Activated CD4-positive, alpha-beta T cell treated with anti-CD3 and anti-CD28 coated beads for 36 hours (primary cell): ENCODE measurements around the gene CREB3L1. TPM values are rescaled to one million over a fixed set of nuclear protein-coding genes. Genes with fewer than 3 reads are reported as not detected.

ENCODE experiments used
- ATAC-seq: fragments of 200-7000 bp; cut with Tn5 transposase; one replicate; pipeline ENCODE4 v1.10.0; 2021; ENCODE audit warnings: mild to moderate bottlenecking, moderate library complexity
- CTCF ChIA-PET: fragments of 350-600 bp; sonication (Branson Sonifier 250); formaldehyde crosslinking; loops from one replicate; lab custom pipeline; 2021; ENCODE audit warnings: antibody characterized with exemption; lab: Charles Lee
- POLR2A ChIA-PET: fragments of 350-600 bp; sonication (Branson Sonifier 250); formaldehyde crosslinking; loops from one replicate; lab custom pipeline; 2021; ENCODE audit warnings: antibody characterized with exemption, inconsistent platforms; lab: Charles Lee
- DNase-seq: peaks from one replicate; pipeline ENCODE4 v3.0.0-alpha.2; 2020
- H3K27ac Mint-ChIP-seq: one replicate; pipeline ENCODE4 v1.8.0; 2021; ENCODE audit warnings: mixed read lengths
- H3K27me3 Mint-ChIP-seq: one replicate; pipeline ENCODE4 v1.8.0; 2021; ENCODE audit warnings: mixed read lengths
- H3K36me3 Mint-ChIP-seq: one replicate; pipeline ENCODE4 v1.8.0; 2021; ENCODE audit warnings: low read depth, mixed read lengths
- H3K4me1 Mint-ChIP-seq: one replicate; pipeline ENCODE4 v1.8.0; 2021; ENCODE audit warnings: mixed read lengths
- H3K4me3 Mint-ChIP-seq: one replicate; pipeline ENCODE4 v1.8.0; 2021; ENCODE audit warnings: mild to moderate bottlenecking, moderate library complexity, mixed read lengths
- H3K9me3 Mint-ChIP-seq: one replicate; pipeline ENCODE4 v1.8.0; 2021; ENCODE audit warnings: low read depth, mixed read lengths
- intact Hi-C, 2 experiments: fragments of 100-400 bp; cut with DNase I in 1 of 2; cut with micrococcal nuclease in 1 of 2; formaldehyde crosslinking; loops; one replicate each; pipeline versions ENCODE4 v1.14.2 to v1.15.1; 2022 to 2024; cut with DNase I, micrococcal nuclease
- total RNA-seq, 2 experiments: library from RNA; stranded (reverse); gene quantifications; one replicate each; pipeline ENCODE4 v1.2.3, GENCODE V29; 2021

CREB3L1 gene
- total RNA-seq, 2 experiments from 2014 or later = 0.19 TPM; not detected in 1

DNA sequence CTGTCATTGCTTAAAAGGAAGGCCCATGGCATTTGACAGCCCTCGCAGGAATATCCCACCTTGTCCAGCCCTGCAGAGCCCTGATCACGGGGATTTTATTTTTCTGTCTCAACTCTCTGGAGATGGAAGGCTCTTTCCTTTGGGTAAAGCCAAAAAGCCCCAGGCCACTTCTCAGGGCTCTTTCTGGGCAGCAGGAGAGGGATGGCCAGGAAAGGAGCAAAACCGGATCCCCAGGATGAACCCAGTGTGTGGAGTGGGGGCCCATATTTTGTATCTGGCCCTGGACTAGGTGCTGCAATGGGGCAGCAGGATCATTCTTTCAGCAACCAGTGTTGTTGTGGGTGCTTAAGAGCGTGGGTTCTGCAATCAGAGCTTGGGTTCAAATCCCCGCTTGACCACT, 11.0 kb downstream of the CREB3L1 start:
- Mint-ChIP-seq H3K36me3 (no peaks in the 10 kb centered on the region), H3K27ac (no peak overlapping the region), H3K9me3 (no peaks in the 10 kb centered on the region), H3K27me3 (no peaks in the 10 kb centered on the region), H3K4me1 (no peaks in the 10 kb centered on the region), H3K4me3 (no peak overlapping the region)
- DNase-seq = no peak
- intact Hi-C loops = no loop called here
- ChIA-PET POLR2A (no interaction called here), CTCF (no interaction called here)
- ATAC-seq = no peak

DNA sequence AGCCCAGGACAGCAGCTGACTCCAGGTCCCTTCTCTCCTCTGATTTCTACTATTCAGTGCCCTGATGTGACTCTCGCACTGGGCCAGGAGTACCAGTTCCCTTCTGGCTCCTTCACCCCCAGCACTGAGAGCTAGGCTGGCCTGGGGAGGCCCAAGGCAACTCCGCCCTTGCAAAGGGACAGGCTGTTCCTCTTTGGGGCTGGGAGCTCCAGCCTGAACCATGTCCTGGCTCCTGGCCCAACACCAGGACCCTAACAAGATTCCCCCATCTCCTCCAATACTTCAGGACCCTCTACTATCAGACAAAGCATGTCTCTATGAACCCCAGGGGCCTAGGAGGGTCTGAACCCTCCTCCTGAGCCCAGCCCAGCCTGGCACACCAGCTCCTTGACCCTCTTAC, 12.5 kb downstream of the CREB3L1 start:
- ATAC-seq (no peak), DNase-seq (no peak)
- Mint-ChIP-seq H3K36me3 (no peaks in the 10 kb centered on the region), H3K27me3 (no peaks in the 10 kb centered on the region), H3K9me3 (no peaks in the 10 kb centered on the region), H3K27ac (no peak overlapping the region), H3K4me3 (no peak overlapping the region), H3K4me1 (peaks cover under 1% of the 10 kb centered on the region)
- CTCF ChIA-PET = interaction anchor here (1.0 to 1.5 kb wide), 4 partner anchors 11 to 47 kb away, joined by 3 to 5 read pairs (median 4); no protein-coding TSS in a partner anchor
- POLR2A ChIA-PET = no interaction called here
- intact Hi-C loops = no loop called here

DNA sequence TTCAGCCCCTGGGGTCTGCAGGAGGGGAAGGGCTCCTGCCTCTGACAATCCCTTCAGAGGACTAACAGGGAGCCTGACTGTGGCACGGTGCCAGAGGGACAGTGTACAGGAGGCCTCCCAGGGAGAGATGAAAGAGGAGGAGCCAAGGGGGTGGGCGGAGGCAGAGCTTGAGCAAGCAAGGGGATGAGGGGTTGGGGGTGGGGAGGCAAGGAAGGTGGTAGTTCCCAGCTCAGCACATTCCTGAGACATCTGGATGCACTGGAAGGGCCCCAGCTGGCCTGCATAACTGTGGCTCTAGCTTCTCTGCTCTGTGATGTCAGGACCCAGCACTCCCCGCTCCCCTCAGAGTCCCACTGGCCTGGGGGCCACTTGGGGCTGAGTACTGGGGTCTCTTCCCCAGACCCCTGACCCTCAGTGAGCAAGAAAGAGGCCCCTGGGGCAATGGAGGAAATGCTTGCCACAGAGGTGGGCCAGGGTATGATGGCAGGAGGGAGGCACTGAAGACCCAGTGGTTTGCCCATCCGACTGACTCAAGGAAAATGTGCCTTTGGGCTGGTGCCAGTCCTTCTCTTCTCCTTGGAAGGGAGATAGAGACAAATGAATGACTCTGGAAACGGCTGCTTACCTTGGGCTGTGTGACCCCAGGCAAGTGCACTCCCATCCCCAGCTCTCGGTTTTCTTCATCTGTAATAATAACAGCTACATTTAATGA, 13.3 kb downstream of the CREB3L1 start:
- POLR2A ChIA-PET = no interaction called here

GRCh38 chr11:46291441-46292150, 14.1 kb downstream of the CREB3L1 start:
- intact Hi-C loops = no loop called here

More for the DNA sequence above, 13.3 kb downstream of the CREB3L1 start:
- no peak overlapping the region for H3K4me3 Mint-ChIP-seq
- no peaks in the 10 kb centered on the region for H3K9me3 Mint-ChIP-seq
- CTCF ChIA-PET = interaction anchor here (0.7 to 1.6 kb wide), 3 partner anchors 18 to 950 kb away, joined by 4 to 6 read pairs (median 5); no protein-coding TSS in a partner anchor
- H3K4me1 Mint-ChIP-seq = peaks cover 4% of the 10 kb centered on the region
- intact Hi-C loops = no loop called here
- no peak for ATAC-seq
- H3K27me3 Mint-ChIP-seq = no peaks in the 10 kb centered on the region
- H3K27ac Mint-ChIP-seq = no peak overlapping the region
- H3K36me3 Mint-ChIP-seq = no peaks in the 10 kb centered on the region
- no peak for DNase-seq

DNA sequence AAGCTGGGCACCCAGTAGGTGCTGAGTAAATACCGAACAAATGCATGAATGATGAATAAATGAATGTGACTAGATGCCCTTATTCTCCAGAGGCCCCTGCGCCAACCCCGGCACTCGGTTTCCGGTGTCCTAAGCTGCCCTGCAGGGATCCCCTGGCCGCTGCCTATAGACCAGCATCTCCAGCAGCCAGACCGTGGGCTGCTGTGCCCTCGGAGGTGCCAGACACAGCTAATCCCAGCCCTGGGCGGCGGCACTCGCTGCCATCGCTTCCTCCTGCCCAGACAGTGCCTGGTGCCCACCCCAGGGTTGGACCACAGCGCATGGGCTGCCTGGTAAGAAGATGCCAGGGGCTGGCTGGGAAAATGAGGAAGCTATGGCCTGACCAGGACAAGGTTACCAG, 15.6 kb downstream of the CREB3L1 start:
- no peak for ATAC-seq
- CTCF ChIA-PET = interaction anchor here (0.9 to 1.1 kb wide), 3 partner anchors 20 to 57 kb away, joined by 3 to 4 read pairs (median 3); no protein-coding TSS in a partner anchor
- intact Hi-C loops = no loop called here
- peaks cover 9% of the 10 kb centered on the region for H3K4me1 Mint-ChIP-seq
- H3K4me3 Mint-ChIP-seq = no peak overlapping the region
- H3K9me3 Mint-ChIP-seq = no peaks in the 10 kb centered on the region
- DNase-seq = no peak
- H3K27me3 Mint-ChIP-seq = peaks cover 8% of the 10 kb centered on the region
- H3K27ac Mint-ChIP-seq = no peak overlapping the region
- no peaks in the 10 kb centered on the region for H3K36me3 Mint-ChIP-seq
- POLR2A ChIA-PET = no interaction called here

More at GRCh38 chr11:46291441-46292150, 14.1 kb downstream of the CREB3L1 start:
- no peak for DNase-seq
- Mint-ChIP-seq H3K4me1 (peaks cover 9% of the 10 kb centered on the region), H3K4me3 (no peak overlapping the region), H3K36me3 (no peaks in the 10 kb centered on the region), H3K27me3 (no peaks in the 10 kb centered on the region), H3K9me3 (no peaks in the 10 kb centered on the region), H3K27ac (no peak overlapping the region)
- CTCF ChIA-PET = interaction anchor here (0.7 to 1.6 kb wide), 4 partner anchors 15 to 951 kb away, joined by 4 to 6 read pairs (median 4); no protein-coding TSS in a partner anchor
- POLR2A ChIA-PET = no interaction called here
- no peak for ATAC-seq

DNA sequence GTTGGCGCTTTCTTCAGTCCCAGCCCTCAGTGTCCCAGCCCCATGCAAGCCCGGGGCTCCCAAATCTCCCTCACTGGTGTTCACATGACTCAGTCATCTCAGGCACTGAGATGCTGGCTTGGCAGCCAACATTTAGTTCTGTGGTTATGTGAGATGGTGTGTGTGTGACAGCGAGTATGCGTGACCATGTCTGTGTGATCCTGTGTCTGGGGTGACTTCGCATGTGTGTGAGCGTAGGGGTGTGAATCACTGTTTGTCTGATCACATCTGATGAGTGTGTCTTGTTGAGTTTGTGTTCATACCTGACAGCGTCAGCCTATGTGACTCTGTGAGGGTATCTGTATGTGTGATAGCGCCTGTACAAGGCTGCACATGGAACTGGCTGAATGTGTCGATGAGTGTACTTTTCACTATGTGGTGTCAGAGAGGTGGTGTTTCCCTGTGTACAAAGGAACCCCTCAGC, 16.2 kb downstream of the CREB3L1 start:
- ChIA-PET CTCF (interaction anchor here (0.9 to 2.8 kb wide), 3 partner anchors 16 to 57 kb away, joined by 3 to 23 read pairs (median 3); no protein-coding TSS in a partner anchor), POLR2A (no interaction called here)
- Mint-ChIP-seq H3K27ac (no peak overlapping the region), H3K36me3 (no peaks in the 10 kb centered on the region), H3K9me3 (no peaks in the 10 kb centered on the region), H3K4me1 (peaks cover 9% of the 10 kb centered on the region), H3K27me3 (peaks cover 10% of the 10 kb centered on the region), H3K4me3 (no peak overlapping the region)
- ATAC-seq = peak; percentile 29
- intact Hi-C loops = no loop called here
- DNase-seq = no peak

GRCh38 chr11:46294365-46295309, 17.2 kb downstream of the CREB3L1 start:
- no peaks in the 10 kb centered on the region for H3K36me3 Mint-ChIP-seq

GRCh38 chr11:46295312-46296058, 18.0 kb downstream of the CREB3L1 start:
- CTCF ChIA-PET = interaction anchor here (0.5 to 2.8 kb wide), 14 partner anchors 14 to 451 kb away, joined by 3 to 23 read pairs (median 4); partner anchors contain the start of gene CREB3L1
- ATAC-seq = peak; percentile 93
- peak overlapping the region; percentile 72 for H3K4me3 Mint-ChIP-seq

More at GRCh38 chr11:46294365-46295309, 17.2 kb downstream of the CREB3L1 start:
- ChIA-PET POLR2A (interaction anchor here (1.0 kb wide), 1 partner anchor 54 kb away, joined by 4 read pairs; no protein-coding TSS in a partner anchor), CTCF (interaction anchor here (0.6 to 2.8 kb wide), 11 partner anchors 15 to 451 kb away, joined by 3 to 23 read pairs (median 6); no protein-coding TSS in a partner anchor)
- H3K4me3 Mint-ChIP-seq = peak overlapping the region; percentile 72
- H3K27me3 Mint-ChIP-seq = peaks cover 10% of the 10 kb centered on the region
- DNase-seq (no peak), ATAC-seq (no peak)
- H3K27ac Mint-ChIP-seq = no peak overlapping the region
- H3K4me1 Mint-ChIP-seq = peaks cover 12% of the 10 kb centered on the region
- H3K9me3 Mint-ChIP-seq = no peaks in the 10 kb centered on the region
- intact Hi-C loops = loop anchor here in 1 of 2 experiments (1.0 to 5.0 kb wide), 3 partner anchors 53 to 552 kb away; partner anchors contain the start of genes CKAP5 and DGKZ

GRCh38 chr11:46296059-46296527, 18.6 kb downstream of the CREB3L1 start:
- Mint-ChIP-seq H3K27me3 (peaks cover 10% of the 10 kb centered on the region), H3K36me3 (no peaks in the 10 kb centered on the region), H3K4me3 (peak overlapping the region; percentile 72), H3K9me3 (no peaks in the 10 kb centered on the region), H3K27ac (no peak overlapping the region), H3K4me1 (peaks cover 12% of the 10 kb centered on the region)
- POLR2A ChIA-PET = interaction anchor here (0.8 to 1.0 kb wide), 3 partner anchors 53 to 449 kb away, joined by 3 to 7 read pairs (median 4); partner anchors contain the start of gene CRY2
- no peak for ATAC-seq
- intact Hi-C loops = loop anchor here in 1 of 2 experiments (5.0 kb wide), 1 partner anchor 169 kb away; no protein-coding TSS in a partner anchor
- CTCF ChIA-PET = interaction anchor here (0.5 to 2.8 kb wide), 13 partner anchors 13 to 453 kb away, joined by 3 to 23 read pairs (median 5); partner anchors contain the start of gene CREB3L1
- no peak for DNase-seq

More at GRCh38 chr11:46295312-46296058, 18.0 kb downstream of the CREB3L1 start:
- Mint-ChIP-seq H3K4me1 (peaks cover 12% of the 10 kb centered on the region), H3K27me3 (peaks cover 10% of the 10 kb centered on the region), H3K9me3 (no peaks in the 10 kb centered on the region), H3K36me3 (no peaks in the 10 kb centered on the region), H3K27ac (no peak overlapping the region)
- POLR2A ChIA-PET = interaction anchor here (0.8 to 1.0 kb wide), 3 partner anchors 52 to 448 kb away, joined by 3 to 7 read pairs (median 4); partner anchors contain the start of gene CRY2
- peak; percentile 82 for DNase-seq
- intact Hi-C loops = loop anchor here in 1 of 2 experiments (1.0 to 5.0 kb wide), 3 partner anchors 52 to 551 kb away; partner anchors contain the start of genes CKAP5 and DGKZ
